Stimulated activated CD4-positive, alpha-beta T cell treated with anti-CD3 and anti-CD28 coated beads, Interleukin-4, amount 100 ng/mL, for 4 hours (primary cell): ENCODE data around the gene TERT.

Experiments
- DNase-seq, 2 experiments: peaks; one replicate each; pipeline ENCODE4 v3.0.0-alpha.2; 2020

The TERT gene

GRCh38 chr5:1318659-1319251 is 23.9 kb upstream of the TERT start:
- DNase-seq: peak in 1 of 2 experiments; percentile 1

- DNase-seq: no peak
Measured at GRCh38 chr5:1317921-1318565, 23.2 kb upstream of the TERT start.

GRCh38 chr5:1316588-1317340 is 21.9 kb upstream of the TERT start:
- no peak for DNase-seq

- peak; percentile 31 to 49 for DNase-seq
Measured at GRCh38 chr5:1315709-1316587, 21.1 kb upstream of the TERT start.

- no peak for DNase-seq
Measured at GRCh38 chr5:1315018-1315708, 20.3 kb upstream of the TERT start.

- DNase-seq: no peak
Measured at GRCh38 chr5:1314564-1314982, 19.7 kb upstream of the TERT start.

- DNase-seq: peak in 1 of 2 experiments; percentile 21
Measured at GRCh38 chr5:1312993-1313833, 18.3 kb upstream of the TERT start.

GRCh38 chr5:1312206-1312605 is 17.3 kb upstream of the TERT start:
- DNase-seq: peak in 1 of 2 experiments; percentile 19

GRCh38 chr5:1311439-1312055 is 16.7 kb upstream of the TERT start:
- no peak for DNase-seq

- no peak for DNase-seq
Measured at GRCh38 chr5:1310118-1310517, 15.2 kb upstream of the TERT start.

GRCh38 chr5:1304033-1304432 is 9.2 kb upstream of the TERT start:
- DNase-seq: no peak

GRCh38 chr5:1302258-1302657 is 7.4 kb upstream of the TERT start:
- DNase-seq: no peak

- no peak for DNase-seq
Measured at GRCh38 chr5:1300581-1301083, 5.8 kb upstream of the TERT start.

- DNase-seq: no peak
Measured at GRCh38 chr5:1299961-1300360, 5.1 kb upstream of the TERT start.

GRCh38 chr5:1299511-1299850 is 4.6 kb upstream of the TERT start:
- DNase-seq: no peak

- no peak for DNase-seq
Measured at GRCh38 chr5:1298723-1299510, 4.0 kb upstream of the TERT start.

- no peak for DNase-seq
Measured at GRCh38 chr5:1298067-1298551, 3.2 kb upstream of the TERT start.

- no peak for DNase-seq
Measured at GRCh38 chr5:1297243-1297642, 2.4 kb upstream of the TERT start.

GRCh38 chr5:1295650-1296037 is 776 bp upstream of the TERT start:
- no peak for DNase-seq
